A549 (cell line): Measurements from ENCODE around the gene SH3RF1. TPM values are rescaled to one million over a fixed set of nuclear protein-coding genes. Genes with fewer than 3 reads are reported as not detected.
"Not testable (repeated sequence)": the region's sequence is repeated elsewhere in the genome, so short reads cannot be mapped to it uniquely, and the experiment has no call there.

ENCODE experiments used
- ATAC-seq, 2 experiments: fragments of 200-7000 bp in 1 of 2; fragments of >200 bp in 1 of 2; cut with Nextera tagmentation in 1 of 2; cut with Tn5 transposase in 1 of 2; 3 replicates each; pipeline versions ENCODE4 v1.8.0 to v1.9.1; 2018 to 2020; ENCODE audit warnings: mild to moderate bottlenecking in 1 of 2, moderate library complexity in 1 of 2
- CTCF ChIA-PET: fragments of 300-600 bp; sonication (Branson Sonifier 250); formaldehyde crosslinking; extraction: SDS; loops from one replicate; lab custom pipeline; 2021; ENCODE audit warnings: antibody characterized with exemption, inconsistent platforms; lab: Yijun Ruan, JAX
- POLR2A ChIA-PET: fragments of 350-600 bp; formaldehyde crosslinking; extraction: SDS; loops from one replicate; lab custom pipeline; 2021; ENCODE audit warnings: antibody characterized with exemption, inconsistent platforms; lab: Yijun Ruan, JAX
- DNase-seq, 2 experiments: peaks; one replicate each; pipeline versions ENCODE4 v3.0.0 to v3.0.0-alpha.2; 2011 to 2016; ENCODE audit warnings: low read depth in 1 of 2, low spot score in 1 of 2
- FAIRE-seq: peaks from 2 replicates; lab custom pipeline; 2011; peaks lifted over from hg19 to GRCh38; lab: Jason Lieb, UNC
- H3K27ac ChIP-seq, 2 experiments: fragments of >200 bp; sonication (Bioruptor Twin); formaldehyde crosslinking; 3 replicates each; pipeline ENCODE4 v1.5.1; 2016 to 2017
- H3K4me1 ChIP-seq: fragments of >200 bp; sonication (Bioruptor Twin); formaldehyde crosslinking; 3 replicates; pipeline ENCODE4 v1.6.1; 2016
- H3K4me2 ChIP-seq: fragments of >200 bp; sonication (Bioruptor Twin); formaldehyde crosslinking; 3 replicates; pipeline ENCODE4 v1.6.1; 2016
- H3K4me3 ChIP-seq: fragments of >200 bp; sonication (Bioruptor Twin); formaldehyde crosslinking; 3 replicates; pipeline ENCODE4 v1.5.1; 2016
- H3K9me3 ChIP-seq: fragments of >200 bp; sonication (Bioruptor Twin); formaldehyde crosslinking; 3 replicates; pipeline ENCODE4 v1.6.1; 2016
- BCL3 ChIP-seq: fragments of >200 bp; sonication (Bioruptor Twin); formaldehyde crosslinking; IDR thresholded peaks from 3 replicates; pipeline ENCODE4 v1.6.1; 2016
- CBX2 ChIP-seq: fragments of 200-600 bp; sonication (generic); IDR thresholded peaks from 2 replicates; pipeline ENCODE4 v1.6.1; 2016; ENCODE audit warnings: low read depth, mild to moderate bottlenecking, borderline replicate concordance
- CHD2 ChIP-seq: fragments of 150-350 bp; IDR thresholded peaks from 2 replicates; pipeline ENCODE4 v1.6.1; 2014; ENCODE audit warnings: low read length; ENCODE audit not compliant: partially characterized antibody
- E2F6 ChIP-seq: IDR thresholded peaks from 2 replicates; pipeline ENCODE4 v1.6.1; 2012; ENCODE audit warnings: low read depth, borderline replicate concordance
- EHMT2 ChIP-seq: fragments of 200-600 bp; sonication (generic); IDR thresholded peaks from 2 replicates; pipeline ENCODE4 v1.6.1; 2016; ENCODE audit warnings: antibody characterized with exemption, low read depth, mild to moderate bottlenecking, moderate library complexity
- EP300 ChIP-seq, 2 experiments: fragments of >200 bp; sonication (Bioruptor Twin); formaldehyde crosslinking; IDR thresholded peaks; 2 replicates in 1 of 2; 3 replicates in 1 of 2; pipeline ENCODE4 v1.6.1; 2016 to 2017
- FOSL2 ChIP-seq, 2 experiments: fragments of 450-650 bp in 1 of 2; fragments of >200 bp in 1 of 2; sonication (Bioruptor Twin) in 1 of 2; formaldehyde crosslinking; IDR thresholded peaks; 2 replicates each; pipeline versions ENCODE4 v1.5.0 to v1.6.1; 2016 to 2020; ENCODE audit warnings: mild to moderate bottlenecking in 1 of 2, moderate library complexity in 1 of 2
- GATA3 ChIP-seq: IDR thresholded peaks from 2 replicates; pipeline ENCODE4 v1.6.1; 2012; ENCODE audit warnings: borderline replicate concordance
- HDAC2 ChIP-seq: fragments of 200-600 bp; sonication (generic); IDR thresholded peaks from 2 replicates; pipeline ENCODE4 v1.6.1; 2016
- HOXB5 ChIP-seq: fragments of 250-450 bp; sonication (Bioruptor Pico); IDR thresholded peaks from 2 replicates; pipeline ENCODE4 v1.5.0; 2020; ENCODE audit warnings: mild to moderate bottlenecking, moderate library complexity
- JUN ChIP-seq, 2 experiments: fragments of >200 bp; sonication (Bioruptor Twin); formaldehyde crosslinking; IDR thresholded peaks; 2 replicates in 1 of 2; 3 replicates in 1 of 2; pipeline ENCODE4 v1.6.1; 2016 to 2017
- JUNB ChIP-seq: fragments of >200 bp; sonication (Bioruptor Twin); formaldehyde crosslinking; IDR thresholded peaks from 2 replicates; pipeline ENCODE4 v1.6.1; 2016
- KDM1A ChIP-seq: fragments of 200-600 bp; sonication (generic); IDR thresholded peaks from 2 replicates; pipeline ENCODE4 v1.6.1; 2016; ENCODE audit warnings: low read depth, mild to moderate bottlenecking
- MAFK ChIP-seq: fragments of 450-650 bp; IDR thresholded peaks from 2 replicates; pipeline ENCODE4 v1.6.1; 2014; ENCODE audit not compliant: partially characterized antibody
- MAX ChIP-seq: IDR thresholded peaks from 2 replicates; pipeline ENCODE4 v1.6.1; 2012
- MAZ ChIP-seq: fragments of 150-350 bp; IDR thresholded peaks from 2 replicates; pipeline ENCODE4 v1.6.1; 2014; ENCODE audit warnings: antibody characterized with exemption, low read depth, low read length, borderline replicate concordance
- MYC ChIP-seq: IDR thresholded peaks from 2 replicates; pipeline ENCODE4 v1.6.1; 2012; ENCODE audit warnings: mild to moderate bottlenecking, inconsistent platforms, low read length, improper control_type of control experiment, borderline replicate concordance
- NR3C1 ChIP-seq: fragments of >200 bp; sonication (Bioruptor Twin); formaldehyde crosslinking; IDR thresholded peaks from 3 replicates; pipeline ENCODE4 v1.6.1; 2017
- PBX3 ChIP-seq: IDR thresholded peaks from 2 replicates; pipeline ENCODE4 v1.6.1; 2012
- POLR2AphosphoS2 ChIP-seq: conservative IDR thresholded peaks from 2 replicates; pipeline ENCODE4 v1.6.1; 2012; ENCODE audit warnings: low read length, improper control_type of control experiment, inconsistent platforms
- SMC3 ChIP-seq: fragments of >200 bp; sonication (Bioruptor Twin); formaldehyde crosslinking; IDR thresholded peaks from 3 replicates; pipeline ENCODE4 v1.6.1; 2018; ENCODE audit warnings: inconsistent platforms
- ZC3H11A ChIP-seq: fragments of 450-650 bp; IDR thresholded peaks from 2 replicates; pipeline ENCODE4 v1.6.1; 2014; ENCODE audit warnings: antibody characterized with exemption, mild to moderate bottlenecking
- ZSCAN20 ChIP-seq: fragments of 250-450 bp; sonication (Bioruptor Pico); IDR thresholded peaks from 2 replicates; pipeline ENCODE4 v1.8.0; 2022; ENCODE audit warnings: mild to moderate bottlenecking, moderate library complexity
- WGBS: methylation state at CpG from one replicate; pipeline ENCODE4 v1.1.6; 2017; ENCODE audit errors: missing lambda C conversion rate; 5-methylcytosine and 5-hydroxymethylcytosine counted together
- polyA plus RNA-seq, 4 experiments: library from polyadenylated mRNA; depleted of rRNA in 3 of 4; stranded (reverse); fragments of >200 nt; fragmentation: RNase III in 1 of 4; extraction: RNeasy Plus Mini Kit Qiagen cat#74134 plus additional on column Dnase treatment in 1 of 4; gene quantifications; 2 replicates in 3 of 4; 3 replicates in 1 of 4; pipeline ENCODE4 v1.2.3, GENCODE V29; 2011 to 2017

The SH3RF1 gene
- polyA plus RNA-seq, 2 of the 4 experiments (the other 2 are of a cell fraction) = 8.0 to 15.1 TPM

GRCh38 chr4:169295822-169296221, 25.1 kb upstream of the SH3RF1 start:
- no peak for FAIRE-seq
- no peak overlapping the region for H3K27ac ChIP-seq
- no peak for DNase-seq
- H3K4me3 ChIP-seq = no peak overlapping the region
- TF ChIP-seq MYC = no peak
- TF ChIP-seq GATA3 = no peak
- TF ChIP-seq POLR2AphosphoS2 = no peak
- no peak for TF ChIP-seq EP300 (IDR thresholded peaks at IDR 0.05)
- TF ChIP-seq ZSCAN20 (CRISPR knock-in tag) = no peak
- TF ChIP-seq JUNB = no peak
- no peak for TF ChIP-seq HDAC2
- TF ChIP-seq CHD2 = no peak
- no peak for TF ChIP-seq PBX3
- no peak for TF ChIP-seq CBX2
- no peaks in the 10 kb centered on the region for H3K4me1 ChIP-seq
- no peaks in the 10 kb centered on the region for H3K9me3 ChIP-seq
- CTCF ChIA-PET = no interaction called here
- no peak for ATAC-seq
- no peak overlapping the region for H3K4me2 ChIP-seq
- POLR2A ChIA-PET = no interaction called here

- TF ChIP-seq KDM1A (no peak), ZC3H11A (no peak)
- TF ChIP-seq, all 56 proteins: peak for 0
- ATAC-seq (no peak), FAIRE-seq (no peak), DNase-seq (no peak)
- Histone ChIP-seq H3K9me3 (no peaks in the 10 kb centered on the region), H3K4me2 (no peak overlapping the region), H3K27ac (no peak overlapping the region), H3K4me3 (no peak overlapping the region), H3K4me1 (no peaks in the 10 kb centered on the region)
- ChIA-PET POLR2A (no interaction called here), CTCF (no interaction called here)
- 82% methylated on average over 6 of the region's 6 CpGs for WGBS
Observed at GRCh38 chr4:169293343-169294176, 22.8 kb upstream of the SH3RF1 start.

- not testable (repeated sequence) for ATAC-seq
Observed at GRCh38 chr4:169287983-169288382, 17.2 kb upstream of the SH3RF1 start.

GRCh38 chr4:169286562-169287301, 16.0 kb upstream of the SH3RF1 start:
- ATAC-seq (no peak), FAIRE-seq (no peak), DNase-seq (no peak)
- ChIA-PET CTCF (no interaction called here), POLR2A (no interaction called here)
- no peak overlapping the region for H3K27ac ChIP-seq
- H3K4me1 ChIP-seq = peaks cover 20% of the 10 kb centered on the region
- H3K4me3 ChIP-seq = no peak overlapping the region
- WGBS = 100% methylated on average over 3 of the region's 3 CpGs
- no peak overlapping the region for H3K4me2 ChIP-seq
- TF ChIP-seq MYC (no peak), PBX3 (no peak), NR3C1 (no peak), E2F6 (no peak), MAX (no peak), EHMT2 (no peak), CHD2 (no peak), HOXB5 (CRISPR knock-in tag) (no peak), MAZ (no peak), GATA3 (no peak), FOSL2 (IDR thresholded peaks at IDR 0.05) (no peak), FOSL2 (CRISPR knock-in tag; IDR thresholded peaks at IDR 0.05) (no peak), JUN (IDR thresholded peaks at IDR 0.05) (no peak), SMC3 (no peak), MAFK (no peak), BCL3 (no peak)
- TF ChIP-seq, all 56 proteins: peak for 0
- H3K9me3 ChIP-seq = no peaks in the 10 kb centered on the region

More at GRCh38 chr4:169287983-169288382, 17.2 kb upstream of the SH3RF1 start:
- H3K4me3 ChIP-seq, H3K9me3 ChIP-seq, POLR2A ChIA-PET, CTCF ChIA-PET, DNase-seq, FAIRE-seq, H3K27ac ChIP-seq, H3K4me2 ChIP-seq: not testable (repeated sequence)
- WGBS = 90% methylated on average over 3 of the region's 3 CpGs
- H3K4me1 ChIP-seq = peaks cover 11% of the 10 kb centered on the region
